ENCODE data around the gene GMPR. TPM values are rescaled to one million over a fixed set of nuclear protein-coding genes. Genes with fewer than 3 reads are reported as not detected.

Gene GMPR
- total RNA-seq, 1 donor from 2014 or later: 126 TPM

DNA sequence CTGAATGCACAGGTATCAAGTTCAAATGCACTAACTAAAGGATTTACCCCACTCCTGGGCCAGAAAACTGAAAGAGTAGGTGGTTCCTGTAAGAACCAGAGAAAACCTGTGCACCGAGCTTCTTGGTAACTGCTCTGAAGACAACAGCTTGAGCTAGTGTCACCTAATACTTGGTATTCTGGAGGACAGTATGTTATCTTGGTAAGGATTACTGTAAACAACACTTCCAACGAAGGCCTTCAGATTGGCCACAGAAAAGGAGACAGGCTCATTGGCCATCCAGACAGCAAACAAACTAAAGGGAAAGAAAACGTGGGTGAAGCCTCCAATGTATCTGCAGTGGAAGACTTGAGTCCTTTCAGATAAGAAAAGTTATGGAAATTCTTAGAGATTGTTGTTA, 61.5 kb downstream of the GMPR start:
- Histone ChIP-seq H3K27me3 (ENCODE audit: low read depth) (no peaks in the 10 kb centered on the region), H3K27ac (replicated peaks) (no peak overlapping the region)

DNA sequence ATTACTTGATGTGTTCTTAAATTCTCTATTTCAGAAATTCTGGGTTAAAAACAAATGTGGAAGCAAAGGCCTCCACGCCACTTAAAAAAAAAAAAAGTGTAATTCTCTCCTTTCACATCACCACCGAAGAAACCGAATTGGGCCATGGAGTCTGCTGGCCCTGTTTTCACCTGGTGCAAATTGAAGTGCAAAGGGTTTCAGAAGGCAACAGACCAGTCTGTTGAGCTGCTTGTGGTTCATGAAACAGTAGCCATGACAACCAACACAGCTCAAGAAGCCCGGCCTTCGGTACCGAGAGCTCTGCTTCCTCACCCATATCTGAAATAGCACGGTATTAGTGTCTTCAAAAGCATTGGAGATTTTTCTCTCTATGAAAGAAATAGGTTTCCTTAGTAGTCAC, 63.1 kb downstream of the GMPR start:
- TF ChIP-seq, protein P1, sequence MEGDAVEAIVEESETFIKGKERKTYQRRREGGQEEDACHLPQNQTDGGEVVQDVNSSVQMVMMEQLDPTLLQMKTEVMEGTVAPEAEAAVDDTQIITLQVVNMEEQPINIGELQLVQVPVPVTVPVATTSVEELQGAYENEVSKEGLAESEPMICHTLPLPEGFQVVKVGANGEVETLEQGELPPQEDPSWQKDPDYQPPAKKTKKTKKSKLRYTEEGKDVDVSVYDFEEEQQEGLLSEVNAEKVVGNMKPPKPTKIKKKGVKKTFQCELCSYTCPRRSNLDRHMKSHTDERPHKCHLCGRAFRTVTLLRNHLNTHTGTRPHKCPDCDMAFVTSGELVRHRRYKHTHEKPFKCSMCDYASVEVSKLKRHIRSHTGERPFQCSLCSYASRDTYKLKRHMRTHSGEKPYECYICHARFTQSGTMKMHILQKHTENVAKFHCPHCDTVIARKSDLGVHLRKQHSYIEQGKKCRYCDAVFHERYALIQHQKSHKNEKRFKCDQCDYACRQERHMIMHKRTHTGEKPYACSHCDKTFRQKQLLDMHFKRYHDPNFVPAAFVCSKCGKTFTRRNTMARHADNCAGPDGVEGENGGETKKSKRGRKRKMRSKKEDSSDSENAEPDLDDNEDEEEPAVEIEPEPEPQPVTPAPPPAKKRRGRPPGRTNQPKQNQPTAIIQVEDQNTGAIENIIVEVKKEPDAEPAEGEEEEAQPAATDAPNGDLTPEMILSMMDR (IDR thresholded peaks at IDR 0.05; ENCODE audit: borderline replicate concordance): no peak

More for the DNA sequence above, 61.5 kb downstream of the GMPR start:
- DNase-seq: no peak
- no peaks in the 10 kb centered on the region for H3K9me3 ChIP-seq (replicated peaks)
- H3K4me1 ChIP-seq: peaks cover 10% of the 10 kb centered on the region
- H3K36me3 ChIP-seq: peaks cover 19% of the 10 kb centered on the region
- intact Hi-C loops (cut with micrococcal nuclease): no loop called here
- TF ChIP-seq, protein P1 (IDR thresholded peaks at IDR 0.05; ENCODE audit: borderline replicate concordance): no peak
- no peak overlapping the region for H3K4me3 ChIP-seq

DNA sequence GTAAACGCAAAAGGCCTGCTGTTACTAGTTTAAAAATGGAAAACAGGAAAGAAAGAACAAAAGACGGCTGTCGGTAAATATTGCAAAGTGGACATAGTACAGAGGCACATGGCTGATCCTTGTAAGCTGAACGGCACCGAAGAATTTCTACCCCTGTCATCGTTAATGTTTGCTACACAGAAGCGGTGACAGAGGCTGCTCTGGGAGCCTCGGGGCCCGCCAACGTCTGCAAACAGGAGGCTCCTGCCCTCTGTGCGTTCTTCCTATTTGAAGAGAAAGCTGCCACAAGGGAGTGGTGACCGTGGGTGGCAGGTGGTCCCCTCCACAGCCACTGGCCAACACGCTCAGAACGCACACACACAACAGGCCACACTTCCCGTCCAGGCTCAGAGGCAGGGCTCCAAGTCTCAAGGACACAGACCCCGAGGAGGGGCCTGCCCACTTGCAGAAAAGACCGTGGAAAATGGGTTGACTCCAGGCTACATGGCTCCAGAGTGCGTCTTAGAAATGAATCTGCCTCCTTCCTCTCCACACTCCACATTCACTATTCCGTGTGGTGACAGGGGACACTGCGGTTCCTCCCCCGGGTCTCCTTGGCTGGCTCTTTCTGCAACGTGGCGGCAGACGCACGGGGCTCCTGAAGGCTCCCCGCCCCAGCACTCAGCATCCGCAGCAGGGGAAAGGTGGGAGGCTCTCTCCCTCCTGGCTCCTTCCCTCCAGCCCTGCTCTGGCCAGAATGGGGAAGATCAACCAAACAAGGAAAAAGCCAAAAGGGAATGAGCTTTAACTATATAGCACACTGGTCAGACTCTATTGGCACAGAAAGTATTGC, 64.5 kb downstream of the GMPR start:
- intact Hi-C loops (cut with micrococcal nuclease): no loop called here
- peaks cover 13% of the 10 kb centered on the region for H3K36me3 ChIP-seq
- DNase-seq: no peak
- TF ChIP-seq, protein P1 (IDR thresholded peaks at IDR 0.05; ENCODE audit: borderline replicate concordance): no peak
- no peaks in the 10 kb centered on the region for H3K27me3 ChIP-seq (ENCODE audit: low read depth)
- H3K27ac ChIP-seq (replicated peaks): no peak overlapping the region
- H3K4me1 ChIP-seq: peaks cover 10% of the 10 kb centered on the region
- H3K4me3 ChIP-seq: no peak overlapping the region
- no peaks in the 10 kb centered on the region for H3K9me3 ChIP-seq (replicated peaks)

More for the DNA sequence above, 63.1 kb downstream of the GMPR start:
- intact Hi-C loops (cut with micrococcal nuclease): no loop called here
- H3K4me3 ChIP-seq: no peak overlapping the region
- no peaks in the 10 kb centered on the region for H3K9me3 ChIP-seq (replicated peaks)
- no peaks in the 10 kb centered on the region for H3K27me3 ChIP-seq (ENCODE audit: low read depth)
- H3K4me1 ChIP-seq: peaks cover 10% of the 10 kb centered on the region
- H3K36me3 ChIP-seq: peaks cover 16% of the 10 kb centered on the region
- DNase-seq: no peak
- no peak overlapping the region for H3K27ac ChIP-seq (replicated peaks)

DNA sequence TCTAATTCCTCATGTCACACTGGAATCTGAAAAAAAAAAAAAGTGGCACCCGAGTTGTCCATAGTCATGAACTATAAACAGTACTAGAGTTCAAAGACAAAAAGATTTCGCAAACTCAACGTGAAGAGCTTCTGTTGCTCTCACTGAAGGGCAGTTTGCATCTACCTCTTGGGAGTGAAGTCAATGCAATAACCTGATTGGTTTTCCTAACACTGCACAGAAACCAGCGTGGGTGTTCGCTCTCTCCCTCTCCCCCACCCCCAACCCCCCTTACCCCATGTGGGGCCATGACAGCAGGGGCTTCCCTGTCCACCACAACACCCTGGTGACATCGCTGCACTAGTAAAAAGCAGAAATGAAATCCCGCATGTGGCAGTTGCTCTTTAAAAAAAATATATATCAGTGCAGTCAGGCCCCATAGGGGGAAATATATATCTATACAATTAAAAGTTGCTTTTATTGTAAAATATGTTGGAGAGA, 66.9 kb downstream of the GMPR start:
- Histone ChIP-seq H3K36me3 (peaks cover 4% of the 10 kb centered on the region), H3K9me3 (replicated peaks) (no peaks in the 10 kb centered on the region), H3K27ac (replicated peaks) (no peak overlapping the region), H3K4me3 (no peak overlapping the region), H3K27me3 (ENCODE audit: low read depth) (no peaks in the 10 kb centered on the region), H3K4me1 (peaks cover 10% of the 10 kb centered on the region)
- no peak for DNase-seq
- TF ChIP-seq, protein P1 (IDR thresholded peaks at IDR 0.05; ENCODE audit: borderline replicate concordance): no peak
- intact Hi-C loops (cut with micrococcal nuclease): no loop called here

DNA sequence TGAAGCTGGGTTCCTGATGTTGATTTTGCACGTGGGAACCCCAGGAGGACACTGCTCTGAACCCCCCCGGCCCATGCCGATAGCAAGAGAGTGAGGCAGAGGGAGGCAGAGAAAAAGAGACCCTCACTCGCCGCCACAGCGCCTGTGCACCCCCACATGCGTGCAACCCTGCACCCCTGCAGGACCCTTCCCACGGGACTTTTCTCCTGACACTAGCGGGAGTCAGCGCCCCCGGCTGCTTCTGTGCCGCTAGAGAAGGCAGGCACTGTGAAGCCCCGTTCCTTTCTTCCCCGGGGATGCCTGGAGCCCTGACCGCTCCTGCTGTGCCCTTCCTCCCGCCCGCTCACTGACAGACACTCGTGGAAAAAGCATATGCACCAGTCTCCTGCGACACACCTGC, 67.4 kb downstream of the GMPR start:
- TF ChIP-seq, protein P1 (IDR thresholded peaks at IDR 0.05; ENCODE audit: borderline replicate concordance): no peak
- Histone ChIP-seq H3K27me3 (ENCODE audit: low read depth) (no peaks in the 10 kb centered on the region), H3K4me3 (no peak overlapping the region), H3K4me1 (peaks cover 10% of the 10 kb centered on the region), H3K27ac (replicated peaks) (no peak overlapping the region), H3K36me3 (peaks cover 4% of the 10 kb centered on the region), H3K9me3 (replicated peaks) (no peaks in the 10 kb centered on the region)
- no peak for DNase-seq
- intact Hi-C loops (cut with micrococcal nuclease): no loop called here

Data from left ventricle myocardium inferior (tissue), 1 donor.